ENCODE results near the gene FIGNL1.
A peak's percentile ranks its signal among the peaks of the same experiment; 100 is the strongest.
"Not testable (repeated sequence)": the region's sequence is repeated elsewhere in the genome, so short reads cannot be mapped to it uniquely, and the experiment has no call there.

The FIGNL1 gene

DNA sequence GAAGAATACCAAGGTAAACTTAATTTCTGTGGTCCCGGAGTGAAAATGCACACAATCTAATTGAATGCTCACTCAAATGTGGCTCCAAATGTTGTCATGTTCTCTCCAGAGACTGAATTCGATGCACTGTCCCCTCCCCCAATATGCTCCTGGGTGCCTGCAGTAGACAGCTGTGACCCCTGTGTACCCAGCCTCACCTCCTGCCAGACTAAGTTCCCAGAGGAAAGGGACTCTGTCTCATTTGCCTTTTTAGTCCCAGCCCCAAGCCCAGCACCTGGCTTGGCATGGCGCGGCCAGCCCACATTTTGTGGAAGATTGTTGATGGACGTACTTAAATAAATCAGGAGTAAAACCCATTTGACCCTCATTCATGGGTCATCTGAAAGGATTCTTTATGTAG, 21.8 kb upstream of the FIGNL1 start:
- FAIRE-seq (no peak), DNase-seq (ENCODE audit: insufficient read length, low spot score) (no peak)

GRCh38 chr7:50470250-50471163, 20.4 kb upstream of the FIGNL1 start:
- DNase-seq (ENCODE audit: insufficient read length, low spot score) (no peak), FAIRE-seq (no peak)

DNA sequence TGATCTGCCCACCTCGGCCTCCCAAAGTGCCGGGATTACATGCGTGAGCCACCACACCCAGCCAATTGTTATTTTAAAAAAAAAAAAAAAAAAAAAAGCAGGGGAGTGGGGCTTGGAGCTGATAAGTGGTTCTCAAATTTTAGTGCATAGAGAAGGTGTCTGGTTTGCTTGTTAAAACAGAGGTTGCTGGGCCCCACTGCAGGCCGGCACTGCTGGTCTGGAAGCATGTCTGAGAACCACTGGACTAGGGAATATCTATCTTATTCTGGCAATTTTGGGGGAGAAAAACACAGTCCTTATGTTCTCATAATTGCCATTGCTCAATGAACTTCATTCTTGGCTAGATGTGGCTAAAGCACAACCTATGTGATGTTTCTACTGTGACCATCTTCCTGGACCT, 19.0 kb upstream of the FIGNL1 start:
- DNase-seq (ENCODE audit: insufficient read length, low spot score): no peak
- no peak for FAIRE-seq

DNA sequence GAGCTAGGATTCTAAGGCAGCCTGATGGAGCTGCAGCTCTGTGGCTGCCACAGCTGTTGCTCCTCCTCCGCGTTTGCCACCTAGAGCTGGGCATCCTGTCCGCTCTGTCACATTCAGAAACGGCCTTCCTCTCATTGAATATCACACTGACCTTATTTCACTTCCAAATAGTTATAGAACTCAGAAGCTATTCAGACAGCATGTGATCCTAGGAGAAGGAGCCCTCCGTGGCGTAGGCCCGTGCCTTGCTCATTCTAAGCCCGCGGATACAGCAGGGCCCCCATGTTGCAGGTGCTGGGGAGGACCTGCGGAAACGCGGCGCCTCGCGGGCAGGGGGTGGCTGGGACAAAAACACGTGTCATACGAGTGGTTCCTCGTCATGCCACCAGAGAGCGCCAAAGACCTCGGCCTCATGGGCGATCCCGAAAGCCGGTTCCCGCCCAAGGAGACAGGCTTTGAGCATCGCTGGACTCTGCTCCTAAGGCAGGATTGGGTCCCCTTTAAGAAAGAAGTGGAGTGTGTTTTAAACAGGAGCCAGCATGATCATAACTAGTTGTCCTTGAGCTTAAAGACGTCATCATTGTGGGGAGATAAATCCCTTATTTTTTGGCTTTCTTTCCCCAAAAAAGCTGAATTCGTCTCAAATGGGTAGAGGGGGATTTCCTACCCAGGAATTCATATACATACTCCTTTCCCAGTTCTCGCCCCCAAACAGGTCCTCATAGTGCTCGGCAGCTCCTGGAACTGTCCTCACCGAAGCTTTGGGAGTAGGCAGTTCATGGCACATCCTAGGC, 17.9 kb upstream of the FIGNL1 start:
- peak; percentile 59 for DNase-seq (ENCODE audit: insufficient read length, low spot score)
- no peak for FAIRE-seq

GRCh38 chr7:50466815-50467585, 16.9 kb upstream of the FIGNL1 start:
- FAIRE-seq (no peak), DNase-seq (ENCODE audit: insufficient read length, low spot score) (no peak)

- DNase-seq (ENCODE audit: insufficient read length, low spot score) (no peak), FAIRE-seq (no peak)
Measured at GRCh38 chr7:50463035-50463434, 12.9 kb upstream of the FIGNL1 start.

DNA sequence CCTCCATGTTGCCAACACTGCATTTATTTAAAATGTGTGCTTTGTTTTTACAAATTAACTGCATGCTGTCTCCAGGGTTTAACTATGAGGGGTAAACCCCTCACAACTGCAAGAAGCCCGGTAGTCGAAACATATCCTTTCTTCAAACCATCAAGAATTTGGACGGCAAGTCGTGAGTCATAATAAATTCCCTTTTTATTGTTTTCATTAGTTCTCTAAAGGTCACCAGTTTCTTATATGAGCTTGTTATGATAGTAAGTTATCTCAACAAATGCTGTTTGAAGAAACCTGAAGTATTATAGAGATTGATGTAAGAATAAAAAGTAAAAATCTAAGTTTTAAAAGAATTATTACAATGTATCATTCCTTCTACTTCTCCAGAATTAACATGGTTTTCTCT, 12.2 kb upstream of the FIGNL1 start:
- no peak for DNase-seq (ENCODE audit: insufficient read length, low spot score)

DNA sequence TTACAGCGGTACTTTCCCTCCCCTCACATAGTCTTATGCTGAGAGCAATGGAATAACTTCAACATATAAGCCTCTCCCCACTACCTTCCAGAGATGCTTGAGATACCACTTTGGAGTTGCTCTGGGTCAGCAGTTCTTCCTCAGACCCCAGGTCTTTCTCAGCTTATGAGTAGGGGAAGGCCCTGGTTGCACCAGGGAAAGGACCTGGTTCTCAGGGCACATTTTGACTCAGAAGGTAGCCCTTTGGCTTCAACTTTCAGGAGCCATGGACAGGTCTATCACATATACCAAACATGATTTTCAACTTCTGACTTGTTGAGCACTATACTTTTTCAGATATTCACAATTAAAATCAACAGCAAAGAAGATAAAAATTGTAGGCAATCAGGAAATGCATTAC, 11.5 kb upstream of the FIGNL1 start:
- DNase-seq (ENCODE audit: insufficient read length, low spot score) (no peak), FAIRE-seq (no peak)

More for the DNA sequence above, 12.2 kb upstream of the FIGNL1 start:
- FAIRE-seq: no peak

GRCh38 chr7:50459183-50459582, 9.0 kb upstream of the FIGNL1 start:
- FAIRE-seq; DNase-seq (ENCODE audit: insufficient read length, low spot score): not testable (repeated sequence)

GRCh38 chr7:50458651-50459050, 8.5 kb upstream of the FIGNL1 start:
- FAIRE-seq; DNase-seq (ENCODE audit: insufficient read length, low spot score): not testable (repeated sequence)

DNA sequence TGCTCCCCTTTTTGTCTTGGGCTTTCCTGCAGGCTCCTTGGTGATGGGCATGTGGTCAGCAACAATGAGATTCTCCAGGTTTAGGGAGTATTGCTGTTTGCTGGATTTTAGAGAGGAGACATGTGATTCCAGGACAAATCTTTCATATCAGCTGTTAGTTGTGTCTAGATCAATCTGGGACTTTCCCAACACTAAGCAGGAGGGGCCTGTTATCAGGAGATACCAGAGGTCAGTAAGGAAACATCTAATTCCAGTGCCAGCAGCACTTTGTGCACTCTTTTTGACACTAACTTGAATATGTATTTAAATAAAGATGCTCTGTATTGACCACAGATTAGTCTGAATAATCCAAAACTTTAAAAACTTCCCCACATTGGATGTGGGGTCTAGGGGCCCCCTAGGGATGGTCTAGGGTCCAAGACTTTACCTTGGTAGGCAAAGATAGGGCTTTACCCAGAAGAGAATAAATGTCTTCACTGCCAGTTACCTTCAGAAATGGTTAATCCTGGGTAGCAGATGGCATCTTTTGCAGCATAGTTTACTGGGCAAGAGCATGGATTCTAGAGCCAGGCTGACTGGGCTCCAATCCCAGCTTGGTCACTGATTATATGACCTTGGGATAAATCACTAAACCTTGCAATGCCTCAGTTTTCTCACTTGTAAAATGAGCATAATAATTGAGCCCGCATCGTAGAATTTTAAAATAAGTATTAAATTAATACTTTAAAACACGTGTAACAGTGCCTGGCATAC, 6.4 kb upstream of the FIGNL1 start:
- DNase-seq (ENCODE audit: insufficient read length, low spot score): no peak
- FAIRE-seq: no peak

- FAIRE-seq (no peak), DNase-seq (ENCODE audit: insufficient read length, low spot score) (no peak)
Measured at GRCh38 chr7:50455658-50456057, 5.5 kb upstream of the FIGNL1 start.

- no peak for FAIRE-seq
- DNase-seq (ENCODE audit: insufficient read length, low spot score): no peak
Measured at GRCh38 chr7:50454968-50455367, 4.8 kb upstream of the FIGNL1 start.

DNA sequence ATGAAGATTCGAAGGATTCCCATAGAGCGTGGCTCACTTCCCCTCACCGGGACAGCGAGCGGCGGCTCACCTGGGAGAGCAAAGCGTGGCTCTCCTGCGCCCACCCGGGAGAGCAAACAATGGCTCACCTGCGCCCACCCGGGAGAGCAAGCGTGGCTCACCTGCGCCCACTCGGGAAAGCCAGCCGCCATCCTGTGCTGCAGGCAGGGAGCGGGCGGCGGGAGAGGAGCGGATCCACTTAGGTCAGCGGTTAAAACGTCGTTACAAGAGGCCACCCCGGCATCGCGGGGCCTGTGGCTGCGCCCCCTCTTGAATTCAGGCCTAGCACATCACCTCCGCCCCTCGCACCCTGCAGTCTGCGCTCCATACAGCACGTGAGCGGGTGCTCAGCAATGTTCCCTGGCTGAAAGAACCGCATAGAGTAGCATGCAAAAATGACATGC, 461 bp upstream of the FIGNL1 start:
- FAIRE-seq (no peak), DNase-seq (ENCODE audit: insufficient read length, low spot score) (no peak)

DNA sequence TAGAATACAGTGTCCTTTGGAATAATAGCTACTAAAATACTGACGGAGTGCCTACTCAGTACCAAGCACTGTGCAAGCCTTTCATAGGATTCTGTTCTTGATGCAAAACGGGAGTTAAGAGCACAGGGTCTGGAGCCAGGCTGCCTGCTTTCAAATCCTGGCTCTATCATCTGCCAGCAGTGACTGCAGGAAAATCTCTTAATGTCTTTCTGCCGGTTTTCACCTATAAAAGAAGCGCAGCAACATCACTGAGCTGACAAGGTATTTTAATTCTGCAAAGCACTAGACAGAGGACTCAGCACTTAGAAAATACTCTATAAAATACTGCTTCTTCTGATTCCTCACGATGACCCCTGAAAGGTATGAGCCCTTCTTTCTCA, 659 bp downstream of the FIGNL1 start:
- no peak for DNase-seq (ENCODE audit: insufficient read length, low spot score)
- no peak for FAIRE-seq

- FAIRE-seq (no peak), DNase-seq (ENCODE audit: insufficient read length, low spot score) (no peak)
Measured at GRCh38 chr7:50448823-50449222, 1.3 kb downstream of the FIGNL1 start.

- DNase-seq (ENCODE audit: insufficient read length, low spot score): no peak
- no peak for FAIRE-seq
Measured at GRCh38 chr7:50446542-50446960, 3.6 kb downstream of the FIGNL1 start.

GRCh38 chr7:50436133-50436806, 13.9 kb downstream of the FIGNL1 start:
- DNase-seq (ENCODE audit: insufficient read length, low spot score): peak; percentile 13
- no peak for FAIRE-seq

DNA sequence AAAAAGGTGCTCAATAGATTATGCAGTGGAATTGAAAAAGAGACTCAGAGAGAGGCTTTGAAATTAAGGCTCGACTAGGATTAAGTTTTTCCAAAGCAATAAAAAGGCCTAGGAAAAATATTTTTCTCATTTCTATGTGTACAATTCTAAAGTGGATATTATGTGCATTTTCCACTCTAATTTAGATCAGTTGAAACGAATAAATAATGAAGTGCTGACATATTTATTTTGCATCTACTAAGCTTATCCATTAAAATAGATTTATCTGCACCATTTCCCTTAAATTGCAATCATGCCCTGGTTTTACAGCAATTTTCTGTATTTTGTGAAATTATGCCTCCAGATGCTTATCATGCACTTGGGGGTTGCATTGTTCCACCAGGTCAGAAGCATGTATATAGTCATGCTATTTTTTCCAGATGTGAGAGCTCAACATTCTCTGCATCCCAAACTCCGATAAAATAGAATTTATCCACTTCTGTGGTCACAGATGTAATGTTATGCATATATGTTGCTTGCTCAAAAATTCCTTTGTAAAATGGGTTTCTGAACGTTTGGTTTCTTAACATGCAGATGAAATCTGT, 18.3 kb downstream of the FIGNL1 start:
- DNase-seq (ENCODE audit: insufficient read length, low spot score) (no peak), FAIRE-seq (no peak)
